ENCODE data around the gene AGPS. TPM values are rescaled to one million over a fixed set of nuclear protein-coding genes. Genes with fewer than 3 reads are reported as not detected.

Gene AGPS
- total RNA-seq, 1 experiment from 2014 or later = 60.9 TPM

DNA sequence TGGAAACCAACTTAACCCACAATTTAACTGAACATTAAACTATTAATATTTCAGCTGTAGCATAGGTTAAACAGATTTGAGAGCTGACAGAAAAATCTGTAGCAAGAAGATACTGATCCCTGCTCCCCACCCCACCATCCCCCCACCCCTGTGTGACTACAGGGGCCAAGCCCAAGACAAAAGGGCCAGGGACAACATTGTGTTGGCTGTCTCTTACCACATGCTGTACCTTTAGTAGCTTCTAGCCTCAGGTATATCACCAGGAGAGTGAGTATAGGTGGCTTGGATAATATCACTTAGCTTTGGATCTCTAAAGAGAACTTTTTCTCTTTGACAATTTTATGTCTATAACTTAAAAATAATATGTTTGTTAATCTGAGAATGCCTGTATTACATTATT lies 140.7 kb downstream of the AGPS start:
- no peak overlapping the region for H3K14ac ChIP-seq (ENCODE audit: insufficient read depth, low read length)
- H3K4me3 Mint-ChIP-seq = no peak overlapping the region
- no peaks in the 10 kb centered on the region for H3K27me3 Mint-ChIP-seq (ENCODE audit: low read depth)
- peaks cover 7% of the 10 kb centered on the region; the same call in 1 of the 2 replicates for H3K4me1 ChIP-seq (ENCODE audit: insufficient read depth, low read length)
- no peak overlapping the region for H3K27ac Mint-ChIP-seq
- H2AK5ac ChIP-seq (ENCODE audit: insufficient read length, low read length) = no peak overlapping the region
- no peak overlapping the region for H2BK15ac ChIP-seq (ENCODE audit: low read depth, low read length)
- no peaks in the 10 kb centered on the region for H3K79me2 ChIP-seq (ENCODE audit: insufficient read depth, low read length)
- H3K36me3 Mint-ChIP-seq (ENCODE audit: insufficient read depth in 1 of 3, low read depth in 3 of 3) = peaks cover 0 to 4% (median 3%) of the 10 kb centered on the region in 3 experiments; a peak in 2 of 7 replicates
- no peaks in the 10 kb centered on the region for H3K79me1 ChIP-seq (ENCODE audit: insufficient read depth, low read depth, low read length, poor library complexity, severe bottlenecking)
- H3K9me3 ChIP-seq (ENCODE audit: control insufficient read depth, low read depth, low read length) = no peaks in the 10 kb centered on the region
- no peak overlapping the region for H2BK12ac ChIP-seq (ENCODE audit: insufficient read length, low read depth, low read length)
- H2BK20ac ChIP-seq (ENCODE audit: low read depth, low read length, poor library complexity, severe bottlenecking) = no peak overlapping the region
- H3K9ac ChIP-seq (ENCODE audit: extremely low read depth, insufficient read length, low read length) = no peak overlapping the region
- peaks cover 0 to 2% of the 10 kb centered on the region in 2 experiments; a peak in 2 of 5 replicates for H3K9me3 Mint-ChIP-seq
- no peak overlapping the region for H2BK120ac ChIP-seq (ENCODE audit: low read depth, low read length, poor library complexity, severe bottlenecking)
- no peak overlapping the region for H3K23ac ChIP-seq (ENCODE audit: insufficient read length, low read depth, low read length)
- peaks cover 26 to 36% of the 10 kb centered on the region in 2 experiments for H3K4me1 Mint-ChIP-seq
- DNase-seq = no peak
- no peak overlapping the region for H3T11ph ChIP-seq (ENCODE audit: low read length)
- H4K8ac ChIP-seq (replicated peaks; ENCODE audit: insufficient read length, low read depth, low read length) = no peak overlapping the region
- H2BK5ac ChIP-seq (ENCODE audit: insufficient read length, low read length) = no peak overlapping the region
- no peak overlapping the region for H3K4ac ChIP-seq (ENCODE audit: low read depth, low read length)
- no peak overlapping the region for H3K18ac ChIP-seq (ENCODE audit: insufficient read length, low read depth, low read length)
- H4K5ac ChIP-seq (ENCODE audit: insufficient read length, low read depth, low read length) = no peak overlapping the region
- H3K56ac ChIP-seq (ENCODE audit: insufficient read length, low read depth, low read length) = no peak overlapping the region
- TF ChIP-seq, protein P1, sequence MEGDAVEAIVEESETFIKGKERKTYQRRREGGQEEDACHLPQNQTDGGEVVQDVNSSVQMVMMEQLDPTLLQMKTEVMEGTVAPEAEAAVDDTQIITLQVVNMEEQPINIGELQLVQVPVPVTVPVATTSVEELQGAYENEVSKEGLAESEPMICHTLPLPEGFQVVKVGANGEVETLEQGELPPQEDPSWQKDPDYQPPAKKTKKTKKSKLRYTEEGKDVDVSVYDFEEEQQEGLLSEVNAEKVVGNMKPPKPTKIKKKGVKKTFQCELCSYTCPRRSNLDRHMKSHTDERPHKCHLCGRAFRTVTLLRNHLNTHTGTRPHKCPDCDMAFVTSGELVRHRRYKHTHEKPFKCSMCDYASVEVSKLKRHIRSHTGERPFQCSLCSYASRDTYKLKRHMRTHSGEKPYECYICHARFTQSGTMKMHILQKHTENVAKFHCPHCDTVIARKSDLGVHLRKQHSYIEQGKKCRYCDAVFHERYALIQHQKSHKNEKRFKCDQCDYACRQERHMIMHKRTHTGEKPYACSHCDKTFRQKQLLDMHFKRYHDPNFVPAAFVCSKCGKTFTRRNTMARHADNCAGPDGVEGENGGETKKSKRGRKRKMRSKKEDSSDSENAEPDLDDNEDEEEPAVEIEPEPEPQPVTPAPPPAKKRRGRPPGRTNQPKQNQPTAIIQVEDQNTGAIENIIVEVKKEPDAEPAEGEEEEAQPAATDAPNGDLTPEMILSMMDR (conservative IDR thresholded peaks at IDR 0.05) = no peak
- no peaks in the 10 kb centered on the region for H3K27me3 ChIP-seq (ENCODE audit: insufficient read depth, low read length)
- no peak overlapping the region for H2AFZ ChIP-seq (ENCODE audit: low read length)
- no peak overlapping the region for H3K27ac ChIP-seq (ENCODE audit: insufficient read length, low read depth, low read length)
- H3K23me2 ChIP-seq (ENCODE audit: insufficient read length, low read depth, low read length, poor library complexity, severe bottlenecking) = no peaks in the 10 kb centered on the region
- no peak overlapping the region for H3K4me2 ChIP-seq (ENCODE audit: insufficient read depth, insufficient read length, low read length)
- no peaks in the 10 kb centered on the region for H4K20me1 ChIP-seq (ENCODE audit: control insufficient read depth, insufficient read depth, insufficient read length)
- H4K91ac ChIP-seq (ENCODE audit: insufficient read length, low read depth, low read length) = no peak overlapping the region
